Measurements from ENCODE around the gene PKD2L2.

PKD2L2 gene

DNA sequence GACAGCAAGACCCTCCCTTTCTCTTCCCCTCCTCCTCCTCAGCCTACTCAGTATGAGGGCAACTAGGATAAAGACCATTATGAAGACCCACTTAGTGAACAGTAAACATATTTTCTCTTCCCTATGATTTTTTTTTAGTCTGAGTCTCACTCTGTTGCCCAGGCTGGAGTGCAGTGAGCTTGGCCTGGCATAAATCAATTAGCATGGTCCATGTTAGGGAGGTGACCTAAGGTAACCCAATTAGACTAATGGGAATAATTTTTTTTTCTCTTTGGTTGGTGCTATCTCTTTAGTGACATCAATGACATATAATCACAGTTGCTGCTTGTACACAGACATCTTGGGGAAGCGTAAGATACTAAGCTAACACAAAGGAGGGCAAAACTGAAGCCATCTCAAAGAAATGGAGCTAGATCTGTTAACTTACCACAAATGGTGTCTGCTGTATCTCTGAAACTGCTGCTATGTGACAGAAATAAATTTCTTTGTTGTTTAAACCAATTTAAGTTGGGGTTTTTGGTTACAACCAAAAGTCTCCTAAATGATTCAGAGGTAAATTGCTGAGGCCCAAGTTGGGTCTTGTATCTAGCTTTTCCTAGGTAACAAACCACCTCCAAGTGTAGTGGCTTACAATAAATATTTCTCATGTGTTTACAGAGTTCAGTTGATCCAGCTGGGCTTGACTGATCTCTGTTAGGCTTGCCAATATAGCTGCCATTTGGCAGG is 13.3 kb downstream of the PKD2L2 start:
- TF ChIP-seq CTCF (conservative IDR thresholded peaks at IDR 0.05; ENCODE audit: low read length) = no peak
- H3K4me3 ChIP-seq (ENCODE audit: low read length) = no peak overlapping the region
- DNase-seq (ENCODE audit: low read depth) = no peak

DNA sequence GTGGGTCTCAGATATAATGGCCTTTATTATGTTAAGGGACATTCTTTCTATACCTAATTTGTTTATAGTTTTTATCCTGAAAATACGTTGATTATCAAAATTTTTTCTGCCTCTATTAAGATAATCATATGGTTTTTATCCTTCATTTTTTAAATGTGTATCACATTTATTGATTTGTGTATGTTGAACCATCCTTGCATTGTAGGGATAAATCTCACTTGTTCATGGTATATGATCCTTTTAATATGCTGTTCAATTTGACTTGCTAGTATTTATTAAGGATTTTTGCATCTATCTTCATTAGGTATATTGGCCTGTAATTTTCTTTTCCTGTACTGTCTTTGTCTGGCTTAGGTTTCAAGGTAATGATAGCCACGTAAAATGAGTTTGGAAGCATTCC is 25.5 kb downstream of the PKD2L2 start:
- H3K4me3 ChIP-seq (ENCODE audit: low read length) = no peak overlapping the region
- no peak for TF ChIP-seq CTCF (conservative IDR thresholded peaks at IDR 0.05; ENCODE audit: low read length)
- DNase-seq (ENCODE audit: low read depth) = no peak

GRCh38 chr5:137916923-137917322 is 27.7 kb downstream of the PKD2L2 start:
- no peak for DNase-seq (ENCODE audit: low read depth)
- H3K4me3 ChIP-seq (ENCODE audit: low read length) = no peak overlapping the region
- TF ChIP-seq CTCF (conservative IDR thresholded peaks at IDR 0.05; ENCODE audit: low read length) = no peak

DNA sequence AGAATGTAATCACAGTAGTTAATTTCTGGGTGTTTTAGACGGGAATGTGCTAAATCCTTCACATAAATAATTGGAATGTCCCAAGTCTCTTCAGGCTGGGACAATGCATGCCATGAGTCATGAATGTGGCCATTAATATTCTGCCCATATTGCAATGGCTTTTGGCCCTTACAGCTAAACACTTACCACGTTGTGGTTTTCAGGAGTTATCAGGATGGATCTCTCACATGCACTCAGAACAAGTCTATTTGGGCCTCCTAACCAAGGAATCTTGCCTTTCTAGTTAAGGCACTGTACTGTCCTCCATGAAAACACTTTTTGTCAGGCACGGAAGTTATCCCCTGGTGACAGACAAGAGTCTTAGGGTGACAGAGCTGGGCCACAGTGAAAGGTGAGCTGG is 32.7 kb downstream of the PKD2L2 start:
- TF ChIP-seq CTCF (conservative IDR thresholded peaks at IDR 0.05; ENCODE audit: low read length) = no peak
- no peak overlapping the region for H3K4me3 ChIP-seq (ENCODE audit: low read length)
- DNase-seq (ENCODE audit: low read depth) = peak; percentile 64

DNA sequence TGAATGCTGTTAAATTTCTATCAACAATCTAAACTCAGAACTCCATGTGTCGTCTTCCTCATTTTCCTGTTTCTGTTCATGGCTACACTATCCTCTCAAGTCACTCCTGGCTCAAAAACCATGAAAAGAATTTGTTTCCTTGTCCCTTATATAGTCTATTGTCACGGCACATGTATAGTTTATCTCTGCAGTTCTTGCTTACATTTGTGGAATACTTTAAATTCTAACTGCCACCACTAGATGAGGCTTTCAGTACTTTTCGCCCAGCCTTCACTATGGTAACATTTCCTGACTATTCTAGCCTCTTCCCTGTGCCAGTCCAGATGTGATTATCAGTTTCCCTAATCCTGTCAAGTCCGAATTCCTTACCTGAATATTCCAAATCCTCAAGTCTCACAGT is 34.6 kb downstream of the PKD2L2 start:
- TF ChIP-seq CTCF (conservative IDR thresholded peaks at IDR 0.05; ENCODE audit: low read length) = peak; percentile 18
- peak; percentile 27 for DNase-seq (ENCODE audit: low read depth)
- no peak overlapping the region for H3K4me3 ChIP-seq (ENCODE audit: low read length)

GRCh38 chr5:137932800-137933199 is 43.5 kb downstream of the PKD2L2 start:
- no peak overlapping the region for H3K4me3 ChIP-seq (ENCODE audit: low read length)
- no peak for DNase-seq (ENCODE audit: low read depth)
- TF ChIP-seq CTCF (conservative IDR thresholded peaks at IDR 0.05; ENCODE audit: low read length) = no peak

DNA sequence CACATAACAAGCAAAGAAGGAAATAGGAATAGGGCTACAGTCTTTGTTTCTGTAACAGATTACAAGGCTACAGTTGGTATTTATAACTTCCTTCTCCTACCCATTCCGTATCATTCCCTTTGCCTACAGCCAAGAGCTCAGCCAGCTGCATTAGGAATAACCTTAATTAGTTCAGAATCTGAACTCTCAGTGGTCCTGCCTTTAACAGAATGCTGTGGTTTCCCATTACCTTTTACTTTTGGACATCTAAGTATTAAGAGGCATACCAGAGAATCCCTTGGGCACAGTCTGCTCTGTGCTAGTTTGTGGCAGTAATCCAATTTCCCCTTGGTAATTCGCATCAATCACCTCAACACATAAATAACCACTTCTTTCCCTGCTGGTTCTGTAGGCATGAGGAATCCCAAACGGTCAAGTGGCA is 44.2 kb downstream of the PKD2L2 start:
- H3K4me3 ChIP-seq (ENCODE audit: low read length) = no peak overlapping the region
- no peak for TF ChIP-seq CTCF (conservative IDR thresholded peaks at IDR 0.05; ENCODE audit: low read length)
- DNase-seq (ENCODE audit: low read depth) = peak; percentile 41

All from AG10803 (cell line).